ENCODE results near the gene NAGK.
"Not testable (repeated sequence)": the region's sequence is repeated elsewhere in the genome, so short reads cannot be mapped to it uniquely, and the experiment has no call there.

Gene NAGK

DNA sequence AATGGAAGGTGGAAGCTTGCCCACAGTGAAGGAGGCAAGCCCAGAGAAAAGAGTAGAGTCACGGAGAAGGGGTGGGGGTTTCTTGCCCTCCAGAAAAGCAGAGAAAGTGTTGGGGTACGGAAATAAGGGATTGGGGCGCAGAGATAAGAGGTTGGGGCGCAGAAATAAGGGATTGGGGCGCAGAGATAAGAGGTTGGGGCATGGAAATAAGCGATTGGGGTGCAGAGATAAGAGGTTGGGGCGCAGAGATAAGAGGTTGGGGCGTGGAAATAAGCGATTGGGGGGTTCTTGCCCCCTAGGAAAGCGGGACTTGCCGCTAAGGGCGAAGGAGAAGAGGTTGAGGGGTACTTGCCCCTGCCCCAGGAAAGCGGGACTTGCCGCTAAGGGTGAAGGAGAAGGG, 21.0 kb downstream of the NAGK start:
- H3K4me1 ChIP-seq (ENCODE audit: control insufficient read depth, insufficient read depth, low read length); POLR2A ChIA-PET; H3K36me3 ChIP-seq (ENCODE audit: control insufficient read depth in 2 of 2, insufficient read depth in 1 of 2, low read length in 2 of 2); CTCF ChIA-PET; H3K27ac ChIP-seq (ENCODE audit: extremely low read depth, low read depth, low read length); H3K4me3 ChIP-seq (ENCODE audit: low read depth, low read length); H3K9me3 ChIP-seq (ENCODE audit: control insufficient read depth, insufficient read depth, low read depth, low read length): not testable (repeated sequence)
- TF ChIP-seq, protein P1, sequence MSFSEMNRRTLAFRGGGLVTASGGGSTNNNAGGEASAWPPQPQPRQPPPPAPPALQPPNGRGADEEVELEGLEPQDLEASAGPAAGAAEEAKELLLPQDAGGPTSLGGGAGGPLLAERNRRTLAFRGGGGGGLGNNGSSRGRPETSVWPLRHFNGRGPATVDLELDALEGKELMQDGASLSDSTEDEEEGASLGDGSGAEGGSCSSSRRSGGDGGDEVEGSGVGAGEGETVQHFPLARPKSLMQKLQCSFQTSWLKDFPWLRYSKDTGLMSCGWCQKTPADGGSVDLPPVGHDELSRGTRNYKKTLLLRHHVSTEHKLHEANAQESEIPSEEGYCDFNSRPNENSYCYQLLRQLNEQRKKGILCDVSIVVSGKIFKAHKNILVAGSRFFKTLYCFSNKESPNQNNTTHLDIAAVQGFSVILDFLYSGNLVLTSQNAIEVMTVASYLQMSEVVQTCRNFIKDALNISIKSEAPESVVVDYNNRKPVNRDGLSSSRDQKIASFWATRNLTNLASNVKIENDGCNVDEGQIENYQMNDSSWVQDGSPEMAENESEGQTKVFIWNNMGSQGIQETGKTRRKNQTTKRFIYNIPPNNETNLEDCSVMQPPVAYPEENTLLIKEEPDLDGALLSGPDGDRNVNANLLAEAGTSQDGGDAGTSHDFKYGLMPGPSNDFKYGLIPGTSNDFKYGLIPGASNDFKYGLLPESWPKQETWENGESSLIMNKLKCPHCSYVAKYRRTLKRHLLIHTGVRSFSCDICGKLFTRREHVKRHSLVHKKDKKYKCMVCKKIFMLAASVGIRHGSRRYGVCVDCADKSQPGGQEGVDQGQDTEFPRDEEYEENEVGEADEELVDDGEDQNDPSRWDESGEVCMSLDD (tag by site-specific recombination; IDR thresholded peaks at IDR 0.05): peak; percentile 28; the same call in 1 of the 2 replicates

DNA sequence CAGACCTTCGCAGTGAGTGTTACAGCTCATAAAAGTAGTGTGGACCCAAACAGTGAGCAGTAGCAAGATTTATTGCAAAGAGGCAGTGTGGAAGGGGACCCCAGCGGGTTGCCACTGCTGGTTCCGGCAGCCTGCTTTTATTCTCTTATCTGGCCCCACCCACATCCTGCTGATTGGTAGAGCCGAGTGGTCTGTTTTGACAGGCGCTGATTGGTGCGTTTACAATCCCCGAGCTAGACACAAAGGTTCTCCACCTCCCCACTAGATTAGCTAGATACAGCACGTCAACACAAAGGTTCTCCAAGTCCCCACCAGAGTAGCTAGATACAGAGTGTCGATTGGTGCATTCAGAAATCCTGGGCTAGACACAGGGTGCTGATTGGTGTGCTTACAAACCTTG, 23.4 kb downstream of the NAGK start:
- H3K9me3 ChIP-seq (ENCODE audit: control insufficient read depth, insufficient read depth, low read depth, low read length); H3K27ac ChIP-seq (ENCODE audit: extremely low read depth, low read depth, low read length); H3K4me1 ChIP-seq (ENCODE audit: control insufficient read depth, insufficient read depth, low read length); H3K36me3 ChIP-seq (ENCODE audit: control insufficient read depth in 2 of 2, insufficient read depth in 1 of 2, low read length in 2 of 2); H3K4me3 ChIP-seq (ENCODE audit: low read depth, low read length); POLR2A ChIA-PET: not testable (repeated sequence)
- CTCF ChIA-PET: interaction anchor here (0.6 to 2.2 kb wide), 2 partner anchors 9 to 14 kb away, joined by 3 to 12 read pairs; no protein-coding TSS in a partner anchor

DNA sequence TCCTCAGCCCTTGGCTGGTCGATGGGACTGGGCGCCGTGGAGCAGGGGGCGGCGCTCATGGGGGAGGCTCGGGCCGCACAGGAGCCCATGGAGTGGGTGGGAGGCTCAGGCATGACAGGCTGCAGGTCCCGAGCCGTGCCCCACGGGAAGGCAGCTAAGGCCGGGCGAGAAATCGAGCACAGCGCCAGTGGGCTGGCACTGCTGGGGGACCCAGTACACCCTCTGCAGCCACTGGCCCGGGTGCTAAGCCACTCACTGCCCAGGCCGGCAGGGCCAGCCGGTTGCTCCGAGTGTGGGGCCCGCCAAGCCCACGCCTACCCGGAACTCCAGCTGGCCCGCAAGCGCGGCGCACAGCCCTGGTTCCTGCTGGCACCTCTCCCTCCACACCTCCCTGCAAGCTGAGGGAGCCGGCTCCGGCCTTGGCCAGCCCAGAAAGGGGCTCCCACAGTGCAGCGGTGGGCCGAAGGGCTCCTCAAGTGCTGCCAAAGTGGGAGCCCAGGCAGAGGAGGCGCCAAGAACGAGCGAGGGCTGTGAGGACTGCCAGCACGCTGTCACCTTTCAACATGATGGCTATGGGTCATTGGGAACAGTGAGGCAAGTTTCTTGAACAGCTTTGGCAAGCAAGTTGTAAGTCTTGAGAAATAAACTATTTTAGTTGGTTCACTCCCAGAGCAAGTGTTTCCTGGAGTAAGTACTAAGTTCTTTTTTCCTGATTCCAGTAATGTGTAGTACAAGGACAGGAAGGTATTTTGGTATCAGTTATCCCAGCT, 24.2 kb downstream of the NAGK start:
- H3K4me3 ChIP-seq (ENCODE audit: low read depth, low read length); H3K9me3 ChIP-seq (ENCODE audit: control insufficient read depth, insufficient read depth, low read depth, low read length); H3K36me3 ChIP-seq (ENCODE audit: control insufficient read depth in 2 of 2, insufficient read depth in 1 of 2, low read length in 2 of 2); H3K4me1 ChIP-seq (ENCODE audit: control insufficient read depth, insufficient read depth, low read length); POLR2A ChIA-PET; H3K27ac ChIP-seq (ENCODE audit: extremely low read depth, low read depth, low read length): not testable (repeated sequence)
- CTCF ChIA-PET: interaction anchor here (0.6 to 2.2 kb wide), 3 partner anchors 8 to 22 kb away, joined by 3 to 12 read pairs (median 3); no protein-coding TSS in a partner anchor

DNA sequence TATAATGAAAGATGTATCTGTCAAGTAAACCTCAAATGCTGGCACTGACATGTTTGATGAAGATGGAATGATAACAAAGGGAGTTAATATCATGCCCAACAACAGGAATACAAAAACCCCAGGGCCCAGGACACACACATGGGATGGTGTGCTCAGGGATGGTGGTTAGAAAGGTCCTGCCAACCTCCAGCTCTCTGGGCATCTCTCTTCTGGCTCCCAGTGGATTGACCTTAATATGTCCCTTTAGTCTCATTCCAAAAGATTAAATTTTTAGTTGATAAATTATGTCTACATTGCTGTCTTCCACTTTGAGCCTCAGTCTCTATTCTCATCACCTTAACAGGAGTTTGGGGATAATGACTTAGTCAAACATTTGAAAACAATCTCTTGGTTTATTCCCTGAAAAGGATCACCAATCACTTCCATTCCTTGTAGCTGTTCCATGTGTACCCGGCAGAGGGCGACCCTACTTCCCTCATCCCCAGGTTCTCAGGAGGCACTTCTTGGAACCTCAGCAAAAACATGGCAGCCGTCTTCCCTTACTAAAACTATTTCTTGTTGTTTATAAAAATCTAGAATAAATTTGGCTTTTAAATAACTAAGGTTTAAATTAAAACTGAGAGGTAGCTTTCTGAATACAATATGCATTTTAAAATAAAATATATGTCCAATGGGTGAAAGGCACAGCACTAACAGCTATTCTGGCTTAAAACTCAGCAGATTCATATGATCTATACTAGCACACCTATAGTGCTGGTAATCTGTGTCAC, 31.9 kb downstream of the NAGK start:
- ChIA-PET POLR2A (interaction anchor here (1.0 to 2.3 kb wide), 3 partner anchors 29 to 32 kb away, joined by 3 to 11 read pairs (median 7); partner anchors contain the start of genes MCEE and NAGK), CTCF (interaction anchor here (0.6 to 2.5 kb wide), 28 partner anchors 9 to 410 kb away, joined by 3 to 29 read pairs (median 4); partner anchors contain the start of genes MCEE, MPHOSPH10 and NAGK)
- no peaks in the 10 kb centered on the region for H3K4me1 ChIP-seq (ENCODE audit: control insufficient read depth, insufficient read depth, low read length)
- no peak overlapping the region for H3K27ac ChIP-seq (ENCODE audit: extremely low read depth, low read depth, low read length)
- TF ChIP-seq, protein P2, sequence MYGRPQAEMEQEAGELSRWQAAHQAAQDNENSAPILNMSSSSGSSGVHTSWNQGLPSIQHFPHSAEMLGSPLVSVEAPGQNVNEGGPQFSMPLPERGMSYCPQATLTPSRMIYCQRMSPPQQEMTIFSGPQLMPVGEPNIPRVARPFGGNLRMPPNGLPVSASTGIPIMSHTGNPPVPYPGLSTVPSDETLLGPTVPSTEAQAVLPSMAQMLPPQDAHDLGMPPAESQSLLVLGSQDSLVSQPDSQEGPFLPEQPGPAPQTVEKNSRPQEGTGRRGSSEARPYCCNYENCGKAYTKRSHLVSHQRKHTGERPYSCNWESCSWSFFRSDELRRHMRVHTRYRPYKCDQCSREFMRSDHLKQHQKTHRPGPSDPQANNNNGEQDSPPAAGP (tag by site-specific recombination; IDR thresholded peaks at IDR 0.05): no peak
- TF ChIP-seq, protein P3, sequence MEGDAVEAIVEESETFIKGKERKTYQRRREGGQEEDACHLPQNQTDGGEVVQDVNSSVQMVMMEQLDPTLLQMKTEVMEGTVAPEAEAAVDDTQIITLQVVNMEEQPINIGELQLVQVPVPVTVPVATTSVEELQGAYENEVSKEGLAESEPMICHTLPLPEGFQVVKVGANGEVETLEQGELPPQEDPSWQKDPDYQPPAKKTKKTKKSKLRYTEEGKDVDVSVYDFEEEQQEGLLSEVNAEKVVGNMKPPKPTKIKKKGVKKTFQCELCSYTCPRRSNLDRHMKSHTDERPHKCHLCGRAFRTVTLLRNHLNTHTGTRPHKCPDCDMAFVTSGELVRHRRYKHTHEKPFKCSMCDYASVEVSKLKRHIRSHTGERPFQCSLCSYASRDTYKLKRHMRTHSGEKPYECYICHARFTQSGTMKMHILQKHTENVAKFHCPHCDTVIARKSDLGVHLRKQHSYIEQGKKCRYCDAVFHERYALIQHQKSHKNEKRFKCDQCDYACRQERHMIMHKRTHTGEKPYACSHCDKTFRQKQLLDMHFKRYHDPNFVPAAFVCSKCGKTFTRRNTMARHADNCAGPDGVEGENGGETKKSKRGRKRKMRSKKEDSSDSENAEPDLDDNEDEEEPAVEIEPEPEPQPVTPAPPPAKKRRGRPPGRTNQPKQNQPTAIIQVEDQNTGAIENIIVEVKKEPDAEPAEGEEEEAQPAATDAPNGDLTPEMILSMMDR (tag by site-specific recombination; IDR thresholded peaks at IDR 0.05): 0 out of 2 replicates have a peak, but pooled peaks have one; percentile 18
- TF ChIP-seq ZNF335 (tag by site-specific recombination; conservative IDR thresholded peaks at IDR 0.05): 0 out of 2 replicates have a peak, but pooled peaks have one; percentile 36
- peak; percentile 33 for TF ChIP-seq ZNF654 (tag by site-specific recombination; IDR thresholded peaks at IDR 0.05; ENCODE audit: low read depth)
- TF ChIP-seq ZNF19 (tag by site-specific recombination; IDR thresholded peaks at IDR 0.05; ENCODE audit: low read depth): no peak
- H3K9me3 ChIP-seq (ENCODE audit: control insufficient read depth, insufficient read depth, low read depth, low read length): no peaks in the 10 kb centered on the region
- H3K4me3 ChIP-seq (ENCODE audit: low read depth, low read length): no peak overlapping the region
- H3K36me3 ChIP-seq (ENCODE audit: control insufficient read depth in 2 of 2, insufficient read depth in 1 of 2, low read length in 2 of 2): no peaks in the 10 kb centered on the region
